K562 (cell line): ENCODE measurements around the gene ZNG1C. TPM values are rescaled to one million over a fixed set of nuclear protein-coding genes. Genes with fewer than 3 reads are reported as not detected.
A peak's percentile ranks its signal among the peaks of the same experiment; 100 is the strongest.
"Not testable (repeated sequence)": the region's sequence is repeated elsewhere in the genome, so short reads cannot be mapped to it uniquely, and the experiment has no call there.

Source experiments
- ATAC-seq: fragments of 200-7000 bp; cut with Tn5 transposase; 3 replicates; pipeline ENCODE4 v1.9.1; 2020; ENCODE audit warnings: moderate library complexity
- BruUV-seq: library from RNA; stranded (reverse); fragments of 400-500 nt; replicated peaks from 2 replicates; lab custom pipeline; 2021; lab: Mats Ljungman, UMichigan
- CTCF ChIA-PET: fragments of 300-600 bp; formaldehyde crosslinking; extraction: SDS; loops from one replicate; lab custom pipeline; 2021; ENCODE audit warnings: low intra/inter-chr PET ratio; lab: Yijun Ruan, JAX
- POLR2A ChIA-PET: fragments of 300-600, 350-650 bp; sonication (Branson Sonifier 250); formaldehyde crosslinking; extraction: SDS; loops from one replicate; lab custom pipeline; 2021; ENCODE audit warnings: antibody characterized with exemption, inconsistent platforms; lab: Yijun Ruan, JAX
- DNase-seq, 4 experiments: peaks; one replicate each; pipeline versions ENCODE4 v3.0.0 to v3.0.0-alpha.2; 2011 to 2018; ENCODE audit warnings: low spot score in 3 of 4, mixed read lengths in 3 of 4; ENCODE audit errors: extremely low read depth in 1 of 4
- FAIRE-seq: peaks from 2 replicates; lab custom pipeline; 2011; peaks lifted over from hg19 to GRCh38; lab: Jason Lieb, UNC
- H2AFZ ChIP-seq: 2 replicates; pipeline ENCODE4 v1.6.0; 2011; ENCODE audit warnings: low read depth, low read length, control low read depth, inconsistent platforms
- H3K27ac ChIP-seq: fragments of 200-600 bp; 3 replicates; pipeline ENCODE4 v1.8.0; 2011; ENCODE audit warnings: low read depth, mild to moderate bottlenecking, control low read depth, inconsistent platforms, low read length, moderate library complexity, mixed read lengths; ENCODE audit errors: extremely low read depth
- H3K27me3 ChIP-seq, 2 experiments: fragments of 300-600 bp in 1 of 2; 2 replicates in 1 of 2; 3 replicates in 1 of 2; pipeline versions ENCODE4 v1.6.0 to v1.8.0; 2011; ENCODE audit warnings: inconsistent platforms in 2 of 2, low read length in 2 of 2, mild to moderate bottlenecking in 1 of 2, mixed read lengths in 1 of 2, moderate library complexity in 1 of 2; ENCODE audit not compliant: control insufficient read depth in 2 of 2, insufficient read depth in 2 of 2
- H3K36me3 ChIP-seq: fragments of 300-600 bp; 3 replicates; pipeline ENCODE4 v1.8.0; 2011; ENCODE audit warnings: mild to moderate bottlenecking, low read length, inconsistent platforms; ENCODE audit not compliant: control insufficient read depth, insufficient read depth
- H3K4me1 ChIP-seq, 2 experiments: fragments of 200-600 bp in 1 of 2; replicated peaks in 1 of 2; 2 replicates in 1 of 2; 3 replicates in 1 of 2; pipeline versions ENCODE4 v1.5.1 to v1.8.0; 2011; ENCODE audit warnings: inconsistent platforms in 2 of 2, low read length in 2 of 2, mild to moderate bottlenecking in 1 of 2, mixed read lengths in 1 of 2, moderate library complexity in 1 of 2; ENCODE audit not compliant: control insufficient read depth in 2 of 2, insufficient read depth in 2 of 2
- H3K4me2 ChIP-seq: 2 replicates; pipeline ENCODE4 v1.6.1; 2011; ENCODE audit warnings: low read length, control low read depth, inconsistent platforms, mixed read lengths; ENCODE audit not compliant: insufficient read depth
- H3K4me3 ChIP-seq: fragments of 200-600 bp; sonication (generic), shearing (Covaris generic); 2 replicates; pipeline ENCODE4 v1.5.1; 2016; ENCODE audit warnings: control low read depth, inconsistent platforms
- H3K79me2 ChIP-seq: fragments of 200-600 bp; 3 replicates; pipeline ENCODE4 v1.8.0; 2011; ENCODE audit warnings: low read length, inconsistent platforms; ENCODE audit not compliant: control insufficient read depth, insufficient read depth
- H3K9ac ChIP-seq, 2 experiments: 2 replicates each; pipeline versions ENCODE4 v1.6.0 to v1.6.1; 2011; ENCODE audit warnings: low read depth in 2 of 2, low read length in 2 of 2, control low read depth in 1 of 2, inconsistent platforms in 1 of 2, mild to moderate bottlenecking in 1 of 2, mixed read lengths in 1 of 2; ENCODE audit not compliant: insufficient read depth in 1 of 2
- H3K9me1 ChIP-seq: one replicate; pipeline ENCODE4 v1.6.0; 2011; ENCODE audit warnings: inconsistent platforms, mild to moderate bottlenecking, low read length, moderate library complexity; ENCODE audit not compliant: control insufficient read depth, insufficient read depth
- H3K9me3 ChIP-seq: replicated peaks from 2 replicates; pipeline ENCODE4 v1.5.1; 2011; ENCODE audit warnings: low read depth, low read length, inconsistent platforms; ENCODE audit not compliant: control insufficient read depth, insufficient read depth
- H4K20me1 ChIP-seq: replicated peaks from 2 replicates; pipeline ENCODE4 v1.6.1; 2011; ENCODE audit warnings: low read length, inconsistent platforms, mixed read lengths; ENCODE audit not compliant: control insufficient read depth, insufficient read depth
- WGBS: fragments of 100-300 bp; shearing (Covaris generic); methylation state at CpG from one replicate; pipeline ENCODE4 v1.1.6; 2016; ENCODE audit warnings: low coverage, mixed read lengths; ENCODE audit not compliant: insufficient coverage; ENCODE audit errors: missing lambda C conversion rate; 5-methylcytosine and 5-hydroxymethylcytosine counted together
- in situ Hi-C: fragments of 300-500 bp; cut with MboI; formaldehyde crosslinking; loops from 4 replicates; pipeline ENCODE4 v1.15.0; 2018; ENCODE audit warnings: inconsistent platforms, mixed read lengths
- intact Hi-C: fragments of 100-400 bp; cut with micrococcal nuclease; formaldehyde crosslinking; loops from 2 replicates; pipeline ENCODE4 v1.14.2; 2022
- polyA plus RNA-seq, 8 experiments: library from polyadenylated mRNA; depleted of rRNA in 4 of 8; stranded (reverse) in 5 of 8; unstranded in 3 of 8; fragments of >200 nt; fragmentation: Nextera tagmentation in 2 of 8; fragmentation: Illumina TruSeq in 1 of 8; extraction: Ambion mirVana in 2 of 8; extraction: Trizol in 1 of 8; gene quantifications; 2 replicates each; pipeline versions ENCODE4 v1.2.1 to v1.2.3, GENCODE V29; 2011 to 2014; ENCODE audit warnings: inconsistent platforms in 1 of 8, missing spikeins in 1 of 8
- total RNA-seq, 7 experiments: library from RNA; depleted of rRNA in 6 of 7; stranded (reverse); fragments of >200 nt in 6 of 7; fragmentation: Illumina TruSeq in 2 of 7; extraction: Trizol in 2 of 7; gene quantifications; 2 replicates each; pipeline versions ENCODE4 v1.2.1 to v1.2.3, GENCODE V29; 2011 to 2021; ENCODE audit warnings: low replicate concordance in 1 of 7

Gene ZNG1C
- total and polyA plus RNA-seq, 9 of the 15 experiments (the other 6 are each of a cell fraction or from before 2014, with no cell fraction given): 23.8 to 135 (median 65.0) TPM

GRCh38 chr9:68305680-68306285, 64.0 kb downstream of the ZNG1C start:
- H3K4me2 ChIP-seq, H4K20me1 ChIP-seq, CTCF ChIA-PET, DNase-seq, BruUV-seq, ATAC-seq, H2AFZ ChIP-seq, H3K9ac ChIP-seq, H3K4me1 ChIP-seq, H3K9me1 ChIP-seq, H3K27me3 ChIP-seq, POLR2A ChIA-PET, H3K27ac ChIP-seq, in situ Hi-C loops, H3K79me2 ChIP-seq, FAIRE-seq, H3K4me3 ChIP-seq, H3K9me3 ChIP-seq, H3K36me3 ChIP-seq, intact Hi-C loops: not testable (repeated sequence)
- WGBS: 10% methylated on average over 2 of the region's 21 CpGs

GRCh38 chr9:68306391-68306964, 64.7 kb downstream of the ZNG1C start:
- ATAC-seq, H3K4me3 ChIP-seq, POLR2A ChIA-PET, H3K9ac ChIP-seq, H3K4me2 ChIP-seq, H3K9me1 ChIP-seq, H3K27ac ChIP-seq, FAIRE-seq, H3K36me3 ChIP-seq, DNase-seq, H4K20me1 ChIP-seq, H3K79me2 ChIP-seq, in situ Hi-C loops, H3K4me1 ChIP-seq, intact Hi-C loops, CTCF ChIA-PET, H3K9me3 ChIP-seq, H2AFZ ChIP-seq, BruUV-seq, H3K27me3 ChIP-seq: not testable (repeated sequence)
- WGBS: 12% methylated on average over 5 of the region's 37 CpGs

GRCh38 chr9:68307127-68307526, 65.3 kb downstream of the ZNG1C start:
- in situ Hi-C loops, BruUV-seq, FAIRE-seq: not testable (repeated sequence)

GRCh38 chr9:68307654-68308053, 65.9 kb downstream of the ZNG1C start:
- H4K20me1 ChIP-seq, FAIRE-seq, BruUV-seq, H3K27me3 ChIP-seq, H3K36me3 ChIP-seq, H3K79me2 ChIP-seq, in situ Hi-C loops, H3K9me1 ChIP-seq, H3K27ac ChIP-seq, CTCF ChIA-PET, H3K9ac ChIP-seq, DNase-seq, H2AFZ ChIP-seq, H3K4me2 ChIP-seq, intact Hi-C loops, H3K4me1 ChIP-seq, POLR2A ChIA-PET, H3K4me3 ChIP-seq, H3K9me3 ChIP-seq: not testable (repeated sequence)
- peak; percentile 37; the same call in 2 of the 3 replicates for ATAC-seq
- 21% methylated on average over 7 of the region's 21 CpGs for WGBS

More at GRCh38 chr9:68307127-68307526, 65.3 kb downstream of the ZNG1C start:
- H3K79me2 ChIP-seq, H3K4me2 ChIP-seq, H3K9me3 ChIP-seq, POLR2A ChIA-PET, H3K4me3 ChIP-seq, H3K36me3 ChIP-seq, H3K27ac ChIP-seq, H3K4me1 ChIP-seq, H4K20me1 ChIP-seq, H3K9ac ChIP-seq, H3K9me1 ChIP-seq, H2AFZ ChIP-seq, intact Hi-C loops, DNase-seq, CTCF ChIA-PET, H3K27me3 ChIP-seq, ATAC-seq: not testable (repeated sequence)
- 57% methylated on average over 8 of the region's 35 CpGs for WGBS
